Stimulated activated CD4-positive, alpha-beta T cell treated with anti-CD3 and anti-CD28 coated beads, TNF-alpha, amount 100 ng/mL, for 1 hour (primary cell): ENCODE results near the gene CACNA2D2.

ENCODE experiments used
- DNase-seq, 3 donors: peaks; one replicate each; pipeline ENCODE4 v3.0.0-alpha.2; 2020; ENCODE audit warnings: low read depth in 3 of 3, low spot score in 1 of 3

CACNA2D2 gene

DNA sequence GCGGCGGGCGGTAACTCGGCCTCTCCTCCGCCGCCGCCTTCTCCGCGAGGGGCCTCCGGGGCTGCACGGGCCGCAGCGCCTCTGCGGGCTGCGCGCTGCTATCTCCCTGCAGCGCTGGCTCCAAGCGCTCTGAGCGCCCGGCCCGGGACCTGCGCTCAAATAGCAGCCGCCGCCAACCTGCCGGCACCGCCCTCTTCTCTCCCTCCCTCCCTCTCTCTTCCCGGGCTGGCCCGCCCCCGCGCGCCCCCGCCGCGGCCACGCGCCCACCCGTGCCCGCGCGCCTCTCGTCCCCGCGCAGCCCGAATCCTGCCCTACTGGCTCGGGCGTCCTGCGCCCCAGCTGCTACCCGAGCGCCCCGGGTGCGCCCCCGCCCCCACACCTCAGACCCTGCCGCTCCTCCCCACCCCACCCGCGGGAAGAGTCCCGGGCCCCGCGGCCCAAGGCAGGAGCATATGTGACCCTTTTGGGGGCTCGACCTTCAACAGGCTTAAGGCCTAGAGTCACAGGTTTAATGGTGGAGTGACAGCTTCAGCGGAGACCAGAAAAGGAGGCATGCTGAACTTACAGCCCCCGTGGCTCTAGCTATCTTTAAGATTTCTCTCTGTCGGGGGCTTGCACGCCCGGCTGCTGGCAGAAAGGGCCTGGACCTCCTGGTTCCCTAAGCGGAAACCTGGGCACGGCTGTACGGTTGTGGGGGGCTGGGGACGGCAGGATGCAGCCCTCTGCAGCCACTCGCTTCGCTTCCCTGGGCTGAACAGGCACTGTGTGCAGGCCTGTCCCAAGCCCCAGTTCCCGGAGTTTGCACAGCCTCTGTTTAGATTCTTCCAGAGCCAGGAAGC is at the start of gene CACNA2D2:
Gene CACNA2D2 (minus strand): TSS at position 131 of the 839 bp plus-strand sequence. CDS start 211 bp downstream, outside the sequence.
- peak; percentile 16 to 48 (median 22) for DNase-seq

- no peak for DNase-seq
Observed at GRCh38 chr3:50552598-50552997, 49.2 kb upstream of the CACNA2D2 start.

DNA sequence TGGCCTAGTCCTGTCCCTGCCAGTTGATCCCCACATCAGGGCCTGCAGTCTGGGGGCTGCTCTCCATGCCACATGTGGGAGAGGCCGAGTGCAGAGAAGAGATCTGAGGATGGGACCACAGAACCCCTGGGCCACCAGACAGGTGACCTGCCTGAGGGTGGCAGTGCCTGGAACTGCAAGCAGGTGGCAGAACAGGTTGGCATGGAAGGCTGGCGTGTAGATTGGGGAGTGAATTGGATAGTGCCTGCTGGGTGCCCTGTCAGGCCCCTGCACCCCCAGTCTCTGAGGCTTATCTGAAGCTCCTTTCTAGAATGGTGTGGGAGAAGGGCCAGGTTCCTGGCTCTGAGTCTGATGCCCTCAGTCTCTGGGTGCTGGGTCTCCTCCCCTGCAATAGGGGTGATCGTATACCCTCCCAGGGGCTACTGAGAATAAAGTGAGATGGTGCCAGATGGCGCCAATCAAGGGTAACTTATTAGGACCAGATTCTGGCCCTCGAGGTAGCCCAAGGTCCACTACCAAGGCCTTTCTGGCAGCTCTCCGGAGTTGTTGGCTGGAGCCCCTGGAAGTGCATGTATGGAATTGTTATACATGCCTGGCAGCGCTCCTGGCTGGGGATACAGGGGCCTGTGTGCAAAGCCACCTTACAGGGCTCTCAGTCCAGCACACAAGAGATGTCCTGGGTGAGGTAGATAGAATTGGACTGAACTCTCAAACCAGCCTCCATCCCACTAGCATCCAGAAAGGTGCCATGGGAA is 48.4 kb upstream of the CACNA2D2 start:
- DNase-seq: no peak

DNA sequence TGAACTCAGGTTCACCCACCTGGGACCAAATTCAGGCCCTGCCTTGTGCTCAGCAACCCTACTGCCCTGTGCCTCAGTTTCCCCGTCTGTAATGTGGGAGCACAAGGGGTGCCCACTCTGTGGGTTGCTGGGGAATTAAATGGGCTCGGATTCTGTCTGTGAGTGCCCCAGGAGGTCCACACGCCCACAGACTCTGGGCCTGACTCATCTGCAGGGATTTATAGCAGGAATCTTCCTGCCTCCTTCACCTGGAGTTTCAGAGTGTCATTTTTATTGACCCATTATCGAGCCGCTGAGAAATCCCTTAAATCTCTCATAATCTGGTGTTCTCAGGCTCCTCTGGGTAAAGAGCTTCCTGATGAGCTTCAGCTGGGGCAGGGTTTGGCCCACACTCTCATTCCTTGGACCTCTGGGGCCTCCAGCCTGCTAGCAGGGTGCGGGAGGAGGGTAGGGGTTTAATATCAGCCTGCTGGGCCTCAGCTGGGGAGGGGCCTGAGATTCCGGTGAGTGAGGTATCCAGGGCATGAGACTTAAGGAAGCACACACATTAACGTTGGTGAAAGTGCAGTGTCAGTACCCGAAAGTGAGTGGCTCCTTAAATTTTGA is 47.7 kb upstream of the CACNA2D2 start:
- DNase-seq: no peak

- peak in 2 of 3 donors; percentile 24 to 57 for DNase-seq
Observed at GRCh38 chr3:50550079-50550736, 46.8 kb upstream of the CACNA2D2 start.

- no peak for DNase-seq
Observed at GRCh38 chr3:50549226-50549625, 45.8 kb upstream of the CACNA2D2 start.

DNA sequence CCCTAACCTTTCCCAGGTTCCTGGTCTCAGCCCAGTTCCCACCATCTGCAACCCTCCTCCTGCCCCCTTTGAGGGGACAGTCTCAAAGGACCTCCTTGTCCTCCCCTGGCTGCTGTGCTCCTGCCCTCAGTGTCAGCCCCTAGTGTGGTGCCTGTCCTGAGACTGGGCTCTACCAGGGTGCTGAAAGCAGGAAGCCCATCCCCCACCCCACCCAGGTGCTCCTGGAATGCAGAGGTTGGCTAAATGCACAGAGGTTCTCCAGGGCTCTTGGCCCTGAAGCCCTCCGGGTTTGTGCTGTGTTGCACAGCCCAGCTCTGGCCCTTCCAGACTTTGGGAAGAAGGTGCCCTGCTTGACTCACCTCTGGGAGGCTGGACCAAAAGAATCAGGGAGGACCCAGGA is 42.3 kb upstream of the CACNA2D2 start:
- DNase-seq: no peak

- DNase-seq: peak; percentile 20 to 49 (median 34)
Observed at GRCh38 chr3:50542177-50543034, 39.0 kb upstream of the CACNA2D2 start.

DNA sequence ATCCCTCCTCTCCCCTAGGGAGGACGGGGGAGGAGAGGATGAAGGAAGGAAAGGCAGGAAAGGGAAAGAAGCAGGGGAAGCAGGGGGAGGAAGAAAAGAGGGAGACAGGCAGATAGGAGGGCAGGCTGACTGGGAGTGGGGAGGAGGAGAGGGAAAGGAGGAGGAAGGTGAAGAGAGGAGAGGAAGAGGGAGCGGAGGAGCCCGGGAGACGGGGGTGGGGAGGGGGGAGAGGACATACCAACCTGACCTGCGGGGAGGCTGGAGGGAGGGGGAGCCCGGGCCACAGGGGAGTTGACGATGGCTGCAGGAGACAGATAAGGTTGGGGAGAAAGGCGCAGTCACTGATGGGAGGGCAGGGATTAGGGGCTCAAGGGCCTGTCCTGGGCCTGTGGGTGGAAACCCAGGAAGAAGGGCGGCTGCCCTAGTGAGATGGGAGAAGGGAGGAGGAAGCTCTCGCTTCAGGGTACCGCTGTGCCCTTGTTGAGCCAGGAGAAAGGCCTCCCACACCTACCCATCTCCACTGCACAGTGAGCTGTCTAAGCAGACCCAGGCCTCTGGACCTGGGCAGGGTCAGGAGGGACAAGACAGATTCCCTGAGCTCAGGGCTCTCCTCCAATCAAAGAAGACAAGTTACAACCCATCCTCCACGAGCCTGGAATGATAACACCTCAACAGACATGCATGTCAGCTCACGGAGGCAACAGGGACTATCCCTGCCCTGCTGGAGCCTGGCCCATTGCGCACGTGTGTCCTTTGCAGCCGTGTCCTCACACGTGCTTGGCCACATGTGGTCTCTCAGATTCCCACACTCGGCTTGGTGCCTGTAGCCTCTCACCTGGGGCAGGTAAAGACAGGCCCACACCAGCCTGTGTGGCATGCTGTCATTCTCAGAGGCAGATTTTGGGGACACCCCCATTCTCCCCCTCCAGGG is 36.2 kb upstream of the CACNA2D2 start:
- no peak for DNase-seq

DNA sequence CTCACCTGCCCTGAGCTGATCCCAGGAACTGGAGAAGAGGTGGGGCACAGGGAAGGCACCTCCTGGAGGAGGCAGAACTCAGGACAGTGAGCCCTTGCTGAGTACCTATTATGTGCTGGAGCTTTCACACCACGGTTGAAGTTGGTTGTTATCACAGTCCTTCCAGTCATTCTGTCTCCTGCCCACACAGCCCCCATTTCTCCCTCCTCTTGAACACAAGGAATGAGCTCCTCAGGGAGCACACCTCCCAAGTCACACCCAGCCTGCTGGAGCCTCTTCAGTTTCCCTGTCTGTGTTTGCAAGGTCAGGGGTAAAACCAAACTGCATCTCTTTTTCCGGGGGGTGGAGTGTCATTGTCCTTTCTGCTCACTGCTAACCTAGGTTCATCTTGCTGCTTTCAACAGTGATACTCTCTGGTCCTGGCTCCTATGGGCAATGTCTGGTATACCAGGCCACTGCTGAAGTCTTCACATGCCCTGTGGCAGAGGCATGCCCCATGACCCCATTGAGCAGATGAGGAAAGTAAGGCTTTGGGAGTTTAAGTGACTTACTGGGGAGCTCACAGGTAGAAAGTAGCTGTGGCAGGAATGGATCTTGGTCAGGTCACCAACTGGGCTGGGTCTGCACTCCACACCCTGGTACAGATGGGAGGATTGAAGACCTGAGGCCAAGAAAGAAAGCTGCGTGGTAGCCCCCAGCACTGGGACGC is 34.1 kb upstream of the CACNA2D2 start:
- no peak for DNase-seq

DNA sequence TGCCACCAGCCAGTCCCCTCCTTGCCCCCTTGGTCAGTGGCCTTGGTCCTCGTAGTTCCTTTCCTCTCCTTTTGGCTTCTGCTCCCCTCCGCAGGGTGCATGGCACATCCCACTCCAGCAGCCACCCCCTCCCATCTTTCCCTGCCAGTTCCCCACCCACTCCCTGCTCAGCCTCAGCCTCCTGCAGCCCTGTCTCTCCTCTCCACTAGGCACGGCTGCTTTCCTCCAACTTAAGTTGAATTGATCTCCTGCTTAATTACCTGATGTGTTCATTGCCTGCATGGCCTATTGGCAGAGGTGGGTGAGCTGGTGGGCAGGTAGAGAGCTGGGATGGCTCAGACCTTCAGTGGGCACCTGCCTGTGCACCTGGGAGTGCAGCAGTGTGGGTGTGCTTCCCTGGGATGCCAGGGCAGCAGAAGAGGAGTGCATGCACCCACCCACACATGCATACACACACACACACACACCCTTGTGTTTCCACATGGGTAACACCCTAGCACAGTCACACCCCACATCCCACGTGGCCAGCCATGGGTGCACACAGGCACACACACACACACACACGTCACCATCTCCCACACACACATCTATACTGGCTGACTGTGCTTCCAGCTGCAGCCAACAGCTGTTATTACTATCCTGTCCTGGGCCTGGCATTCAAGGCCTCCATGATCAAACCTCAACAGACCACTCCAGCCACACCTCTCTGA is 33.2 kb upstream of the CACNA2D2 start:
- no peak for DNase-seq

DNA sequence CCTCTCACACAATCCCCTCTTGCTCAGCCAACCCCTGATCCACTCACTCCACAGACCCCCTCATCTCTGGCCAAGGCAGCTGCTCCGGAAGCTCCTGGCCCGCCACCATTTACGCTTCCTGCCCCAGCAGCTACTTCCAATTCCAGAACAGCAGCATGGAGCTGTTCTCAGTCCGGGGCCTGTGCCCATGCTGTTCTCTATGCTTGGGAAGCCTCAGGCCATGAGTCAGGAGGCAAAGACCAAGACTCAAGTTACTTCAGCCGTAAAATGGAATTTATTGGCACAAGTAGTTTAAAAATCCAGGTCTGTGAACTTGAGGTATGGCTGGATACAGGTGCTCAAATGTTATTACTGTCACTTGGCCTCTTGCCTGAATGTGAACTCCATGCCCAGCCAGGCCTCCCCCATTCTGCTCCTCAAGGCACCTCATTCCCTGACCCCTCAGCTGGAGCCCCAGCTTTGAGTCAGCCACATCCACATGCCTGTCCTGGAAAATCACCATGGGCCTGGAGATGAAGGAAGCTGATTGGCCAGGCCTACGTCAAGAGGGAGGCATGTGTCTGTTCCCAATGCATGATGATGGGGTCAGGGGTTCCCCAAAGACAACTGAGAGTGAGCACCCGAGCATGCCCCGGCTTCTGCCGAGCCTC is 31.4 kb upstream of the CACNA2D2 start:
- no peak for DNase-seq

- no peak for DNase-seq
Observed at GRCh38 chr3:50533807-50534461, 30.5 kb upstream of the CACNA2D2 start.

DNA sequence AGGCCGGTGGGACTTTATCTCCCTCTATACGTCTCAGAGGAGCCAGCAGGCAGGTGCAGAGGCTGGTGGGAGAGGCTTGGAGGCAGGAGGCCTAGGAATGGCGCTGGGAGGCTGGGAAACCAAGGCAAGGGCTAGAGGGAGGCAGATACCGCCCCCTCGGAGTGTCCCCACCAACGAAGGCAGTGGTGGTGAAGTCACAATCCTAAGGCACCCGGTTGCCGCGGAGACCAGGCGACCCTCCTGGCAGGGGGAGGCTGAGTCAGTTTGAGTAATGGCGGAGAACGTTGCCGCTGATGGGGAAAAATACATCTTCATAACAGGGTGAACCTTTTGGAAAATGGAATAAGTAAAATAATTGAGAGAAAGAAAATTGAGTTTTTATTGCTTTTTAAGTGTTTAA is 29.9 kb upstream of the CACNA2D2 start:
- no peak for DNase-seq

- no peak for DNase-seq
Observed at GRCh38 chr3:50532062-50532705, 28.8 kb upstream of the CACNA2D2 start.

DNA sequence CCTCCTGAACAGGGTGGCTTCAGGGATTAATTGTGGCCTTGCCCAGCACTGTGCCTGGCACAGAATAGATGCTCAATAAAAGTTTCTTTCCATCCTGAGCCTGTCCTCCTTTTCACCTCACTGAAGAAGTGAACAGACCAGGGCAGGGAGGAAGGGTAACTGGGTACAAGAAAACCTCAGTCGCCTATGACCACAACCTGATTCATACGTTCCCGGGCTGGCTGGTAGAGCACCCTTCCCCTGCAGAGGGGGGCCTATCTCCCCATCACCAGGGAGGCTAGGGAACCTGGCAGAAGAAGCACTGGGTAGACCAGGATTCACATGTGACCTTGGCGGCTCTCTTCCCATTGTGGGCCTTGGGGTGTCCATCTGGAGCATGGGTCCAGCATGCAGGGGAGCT is 27.8 kb upstream of the CACNA2D2 start:
- no peak for DNase-seq
